Omental fat pad (tissue), 4 donors: Measurements from ENCODE around the gene ADSS1. TPM values are rescaled to one million over a fixed set of nuclear protein-coding genes. Genes with fewer than 3 reads are reported as not detected.
"Not testable (repeated sequence)": the region's sequence is repeated elsewhere in the genome, so short reads cannot be mapped to it uniquely, and the experiment has no call there.

Experiments
- ATAC-seq: fragments of 150-250 bp; one replicate; pipeline ENCODE4 v1.9.1; 2016; ENCODE audit warnings: mild to moderate bottlenecking, moderate library complexity; ENCODE audit not compliant: low FRiP score
- DNase-seq: peaks from one replicate; pipeline ENCODE4 v3.0.0-alpha.2; 2019; ENCODE audit warnings: low spot score
- CTCF ChIP-seq, 3 donors: fragments of 450-650 bp; IDR thresholded peaks; one replicate each; pipeline ENCODE4 v1.5.1; 2016 to 2017; ENCODE audit warnings: antibody characterized with exemption in 3 of 3, mild to moderate bottlenecking in 3 of 3, moderate library complexity in 2 of 3
- total RNA-seq, 4 donors: library from RNA; depleted of rRNA; stranded (reverse); fragments of >200 nt; gene quantifications; one replicate each; pipeline ENCODE4 v1.1.0, GENCODE V29; 2016

ADSS1 gene
- total RNA-seq, 4 donors from 2014 or later: 3.7 to 26.0 (median 5.6) TPM

- TF ChIP-seq CTCF (IDR thresholded peaks at IDR 0.05): no peak
- DNase-seq: no peak
Observed at GRCh38 chr14:104750056-104750752, 26.2 kb downstream of the ADSS1 start.

DNA sequence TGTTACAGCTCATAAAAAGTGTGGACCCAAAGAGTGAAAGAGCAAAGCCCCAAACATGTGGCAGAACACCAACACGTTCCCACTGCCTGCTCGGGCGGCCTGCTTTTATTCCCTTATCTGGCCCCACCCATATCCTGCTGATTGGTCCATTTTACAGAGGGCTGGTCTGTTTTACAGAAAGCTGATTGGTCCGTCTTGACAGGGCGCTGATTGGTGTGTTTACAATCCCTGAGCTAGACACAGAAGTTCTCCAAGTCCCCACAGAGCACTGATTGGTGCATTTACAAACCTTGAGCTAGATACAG, 26.7 kb downstream of the ADSS1 start:
- not testable (repeated sequence) for DNase-seq, ATAC-seq

More at GRCh38 chr14:104750056-104750752, 26.2 kb downstream of the ADSS1 start:
- ATAC-seq: no peak

- DNase-seq: no peak
- no peak for TF ChIP-seq CTCF (IDR thresholded peaks at IDR 0.05)
Observed at GRCh38 chr14:104751539-104752422, 27.8 kb downstream of the ADSS1 start.

GRCh38 chr14:104752423-104752734, 28.4 kb downstream of the ADSS1 start:
- TF ChIP-seq CTCF (IDR thresholded peaks at IDR 0.05): no peak
- no peak for ATAC-seq
- no peak for DNase-seq

More at GRCh38 chr14:104751539-104752422, 27.8 kb downstream of the ADSS1 start:
- no peak for ATAC-seq

GRCh38 chr14:104752735-104753527, 28.9 kb downstream of the ADSS1 start, which contains the start of gene SIVA1:
SIVA1 (plus strand) TSS chr14:104753147; CDS start chr14:104753202, 55 bp downstream.
- ATAC-seq (peak; percentile 97), DNase-seq (peak; percentile 95)
- no peak for TF ChIP-seq CTCF (IDR thresholded peaks at IDR 0.05)

- no peak for DNase-seq
- no peak for TF ChIP-seq CTCF (IDR thresholded peaks at IDR 0.05)
- no peak for ATAC-seq
Observed at GRCh38 chr14:104753528-104754212, 29.6 kb downstream of the ADSS1 start.
